AG10803 (cell line): ENCODE measurements around the gene RASSF5.
A peak's percentile ranks its signal among the peaks of the same experiment; 100 is the strongest.

ENCODE experiments used
- DNase-seq: peaks from one replicate; pipeline ENCODE4 v3.0.0; 2010; ENCODE audit warnings: low read depth
- H3K4me3 ChIP-seq: 2 replicates; pipeline ENCODE4 v1.5.1; 2011; ENCODE audit warnings: mild to moderate bottlenecking, low read length, control low read depth
- TF ChIP-seq, protein P1 (sequence below): conservative IDR thresholded peaks from 2 replicates; pipeline ENCODE4 v1.5.1; 2011; ENCODE audit warnings: mild to moderate bottlenecking, low read length, control low read depth, inconsistent platforms

The RASSF5 gene

DNA sequence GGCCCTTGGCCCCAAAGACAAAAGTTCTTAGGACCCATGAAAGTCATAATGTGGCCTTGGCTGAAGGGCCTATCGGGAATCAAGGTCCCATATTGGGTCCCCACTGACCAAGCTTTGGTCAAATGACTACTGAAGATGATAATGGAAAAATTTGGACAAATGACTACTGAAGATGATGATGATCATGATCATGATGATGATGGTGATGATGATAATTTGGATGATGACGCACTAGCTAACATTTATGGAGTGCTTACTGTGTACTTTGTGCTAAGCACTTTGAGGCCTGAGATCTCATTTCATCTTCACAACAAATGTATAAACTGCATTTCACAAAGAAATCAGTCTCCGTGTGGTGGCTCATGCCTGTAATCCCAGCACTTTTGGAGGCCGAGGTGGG, 65.5 kb downstream of the RASSF5 start:
- H3K4me3 ChIP-seq = no peak overlapping the region
- DNase-seq = no peak
- TF ChIP-seq, protein P1, sequence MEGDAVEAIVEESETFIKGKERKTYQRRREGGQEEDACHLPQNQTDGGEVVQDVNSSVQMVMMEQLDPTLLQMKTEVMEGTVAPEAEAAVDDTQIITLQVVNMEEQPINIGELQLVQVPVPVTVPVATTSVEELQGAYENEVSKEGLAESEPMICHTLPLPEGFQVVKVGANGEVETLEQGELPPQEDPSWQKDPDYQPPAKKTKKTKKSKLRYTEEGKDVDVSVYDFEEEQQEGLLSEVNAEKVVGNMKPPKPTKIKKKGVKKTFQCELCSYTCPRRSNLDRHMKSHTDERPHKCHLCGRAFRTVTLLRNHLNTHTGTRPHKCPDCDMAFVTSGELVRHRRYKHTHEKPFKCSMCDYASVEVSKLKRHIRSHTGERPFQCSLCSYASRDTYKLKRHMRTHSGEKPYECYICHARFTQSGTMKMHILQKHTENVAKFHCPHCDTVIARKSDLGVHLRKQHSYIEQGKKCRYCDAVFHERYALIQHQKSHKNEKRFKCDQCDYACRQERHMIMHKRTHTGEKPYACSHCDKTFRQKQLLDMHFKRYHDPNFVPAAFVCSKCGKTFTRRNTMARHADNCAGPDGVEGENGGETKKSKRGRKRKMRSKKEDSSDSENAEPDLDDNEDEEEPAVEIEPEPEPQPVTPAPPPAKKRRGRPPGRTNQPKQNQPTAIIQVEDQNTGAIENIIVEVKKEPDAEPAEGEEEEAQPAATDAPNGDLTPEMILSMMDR = no peak

DNA sequence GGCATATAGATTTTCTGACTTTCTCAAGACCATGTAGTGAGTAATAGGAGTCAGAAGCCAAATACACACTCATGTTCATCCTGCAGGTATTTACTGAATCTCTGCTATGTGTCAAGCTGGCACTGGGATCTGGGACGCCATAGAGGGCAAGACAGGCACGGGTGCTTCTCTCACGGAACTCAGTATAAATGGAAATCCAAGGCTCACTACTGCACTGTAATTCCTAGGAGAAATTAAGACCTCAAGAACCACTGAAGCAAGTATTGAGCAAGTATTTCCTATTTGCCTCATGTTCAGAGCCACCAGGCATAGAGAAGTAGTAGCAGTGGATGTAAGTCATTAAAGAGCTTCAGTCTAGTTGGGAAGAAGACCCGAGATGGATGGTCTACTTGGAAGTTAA, 66.0 kb downstream of the RASSF5 start:
- no peak for DNase-seq
- H3K4me3 ChIP-seq = no peak overlapping the region
- TF ChIP-seq, protein P1 = no peak

DNA sequence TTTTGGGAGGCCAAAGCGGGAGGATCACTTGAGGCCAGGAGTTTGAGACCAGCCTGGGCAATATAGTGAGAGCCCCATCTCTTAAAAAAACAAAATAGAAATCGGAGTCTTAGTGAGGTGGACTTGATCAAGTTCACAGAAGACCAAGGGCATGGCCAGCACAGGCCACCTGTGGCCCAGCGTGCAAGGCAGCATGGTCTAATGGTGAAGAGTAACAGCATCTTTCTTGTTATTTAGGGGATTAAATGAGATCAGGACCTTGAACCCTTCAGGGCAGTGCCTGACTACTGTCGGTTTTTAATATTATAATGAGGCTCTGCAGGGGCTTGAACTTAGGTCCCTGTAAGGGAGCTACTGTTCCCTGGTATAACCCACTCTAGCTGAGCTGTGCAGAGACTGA, 66.4 kb downstream of the RASSF5 start:
- TF ChIP-seq, protein P1 = no peak
- H3K4me3 ChIP-seq = no peak overlapping the region
- DNase-seq = no peak

DNA sequence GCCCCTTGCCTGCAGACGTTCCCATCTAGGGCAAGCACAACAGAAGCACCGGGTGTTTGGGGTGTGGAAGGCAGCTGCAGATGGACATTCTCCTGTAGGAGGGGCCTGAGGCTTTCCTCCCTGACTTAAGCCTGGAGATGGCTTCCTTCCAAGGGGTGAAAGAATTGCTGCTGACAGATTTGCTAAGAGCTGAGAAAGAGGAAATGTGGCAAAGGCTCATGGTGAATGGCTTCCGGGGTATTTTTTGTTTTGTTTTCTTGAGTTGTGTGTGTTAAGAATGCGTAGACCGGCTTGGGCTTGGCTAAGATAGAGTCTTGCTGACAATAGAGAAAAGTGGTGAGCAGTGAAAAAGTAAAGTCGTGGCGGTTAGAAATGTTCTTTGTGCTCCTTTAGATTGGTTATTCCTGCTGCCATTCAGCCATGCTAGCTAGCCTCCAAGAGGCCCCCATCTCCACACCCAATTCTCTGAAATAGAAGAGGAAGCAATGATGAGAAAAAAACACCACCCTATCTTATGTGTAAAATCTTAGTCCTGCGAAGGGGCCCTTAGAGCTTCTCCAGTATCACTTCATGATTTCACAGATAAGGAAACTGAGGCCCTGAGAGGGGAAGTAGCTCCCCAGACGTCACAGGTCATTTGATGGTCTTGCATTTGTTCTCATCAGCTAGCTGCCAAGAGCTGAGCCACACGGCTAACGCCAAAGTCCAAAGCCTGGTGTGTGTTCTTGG, 68.0 kb downstream of the RASSF5 start:
- TF ChIP-seq, protein P1 = 0 out of 2 replicates have a peak, but pooled peaks have one; percentile 2
- H3K4me3 ChIP-seq = no peak overlapping the region
- peak; percentile 93 for DNase-seq

DNA sequence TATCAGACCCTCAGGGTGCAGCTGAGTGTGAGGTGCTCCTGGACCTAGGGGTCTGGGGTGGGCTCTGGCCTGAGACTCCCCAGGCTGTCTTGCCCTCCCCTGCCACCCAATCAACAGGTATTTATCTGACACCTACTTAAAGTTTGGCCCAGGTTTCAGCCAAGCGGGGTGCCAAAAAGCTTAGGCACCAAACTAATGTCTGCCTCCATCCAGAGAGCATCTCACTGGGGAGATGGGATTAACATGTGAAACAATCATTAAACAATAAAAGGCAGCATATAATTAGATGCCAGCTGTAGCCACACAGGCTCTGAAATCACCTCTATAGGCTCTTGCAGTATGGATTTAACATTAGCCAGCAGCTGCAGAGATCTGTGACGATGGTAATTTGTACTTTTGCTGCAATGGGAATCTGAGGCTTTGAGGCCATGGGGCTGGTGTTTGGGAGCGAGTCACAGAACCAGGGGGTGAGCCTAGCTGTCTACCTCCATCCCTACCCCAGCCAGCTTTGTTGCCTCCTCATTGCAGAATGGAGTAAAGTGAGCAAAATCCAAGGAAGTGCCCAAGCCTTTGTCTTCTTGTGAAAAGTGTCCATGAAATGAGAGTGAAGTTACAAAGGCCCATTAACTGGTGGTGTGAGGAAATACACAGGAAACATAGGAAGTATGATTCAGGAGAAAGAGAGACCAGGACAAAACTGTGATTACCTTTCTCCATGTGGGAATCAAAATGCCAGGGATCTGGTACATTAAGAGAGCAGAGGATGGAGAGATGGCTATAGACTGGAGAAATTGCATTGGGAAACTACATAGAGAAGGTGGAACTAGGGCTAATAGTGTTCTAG, 68.8 kb downstream of the RASSF5 start:
- TF ChIP-seq, protein P1 = no peak
- no peak for DNase-seq
- no peak overlapping the region for H3K4me3 ChIP-seq

DNA sequence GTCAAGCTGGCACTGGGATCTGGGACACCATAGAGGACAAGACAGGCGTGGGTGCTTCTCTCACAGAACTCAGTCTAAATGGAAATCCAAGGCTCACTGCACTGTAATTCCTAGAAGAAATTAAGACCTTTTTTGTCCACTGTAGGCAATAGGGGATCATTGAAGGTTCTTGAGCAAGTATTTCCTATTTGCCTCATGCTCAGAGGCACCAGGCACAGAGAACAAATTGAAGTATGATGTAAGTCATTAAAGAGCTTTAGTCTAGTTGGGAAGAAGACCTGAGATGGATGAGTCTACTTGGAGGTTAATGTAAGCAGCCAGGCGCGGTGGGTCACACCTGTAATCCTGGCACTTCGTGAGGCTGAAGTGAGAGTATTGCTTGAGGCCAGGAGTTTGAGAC, 70.3 kb downstream of the RASSF5 start:
- TF ChIP-seq, protein P1 = no peak
- H3K4me3 ChIP-seq = no peak overlapping the region
- DNase-seq = no peak
